HL-60 (cell line): ENCODE measurements around the gene TYMP.

Experiments
- DNase-seq, 2 experiments: peaks; one replicate each; pipeline ENCODE4 v3.0.0-alpha.2; 2010 to 2020; ENCODE audit warnings: low read depth in 1 of 2, low spot score in 1 of 2
- H3K27ac ChIP-seq: fragments of 250-450 bp; sonication (Bioruptor Pico); replicated peaks from 2 replicates; pipeline ENCODE4 v1.5.1; 2020; ENCODE audit warnings: mild to moderate bottlenecking, moderate library complexity
- H3K27me3 ChIP-seq: fragments of 250-450 bp; sonication (Bioruptor Pico); 2 replicates; pipeline ENCODE4 v1.5.1; 2021; ENCODE audit warnings: mild to moderate bottlenecking, moderate library complexity; ENCODE audit not compliant: insufficient read depth, poor library complexity, severe bottlenecking
- H3K4me3 ChIP-seq: replicated peaks from 2 replicates; pipeline ENCODE4 v1.5.1; 2011; ENCODE audit warnings: mild to moderate bottlenecking, control low read depth, low read length; ENCODE audit not compliant: insufficient read depth
- CTCF ChIP-seq: IDR thresholded peaks from one replicate; pipeline ENCODE4 v1.5.1; 2011; ENCODE audit warnings: low read length, control low read depth, inconsistent platforms; ENCODE audit not compliant: insufficient read depth
- GABPA ChIP-seq: IDR thresholded peaks from 2 replicates; pipeline ENCODE4 v1.6.1; 2012; ENCODE audit warnings: low read depth
- POLR2AphosphoS5 ChIP-seq: IDR thresholded peaks from 2 replicates; pipeline ENCODE4 v1.6.1; 2012; ENCODE audit warnings: low read depth
- SPI1 ChIP-seq: IDR thresholded peaks from 2 replicates; pipeline ENCODE4 v1.6.1; 2012; ENCODE audit warnings: low read depth, mild to moderate bottlenecking, borderline replicate concordance
- TF ChIP-seq, protein P1 (sequence below): IDR thresholded peaks from 2 replicates; pipeline ENCODE4 v1.6.1; 2012; ENCODE audit warnings: low read depth; ENCODE audit not compliant: insufficient replicate concordance

The TYMP gene

DNA sequence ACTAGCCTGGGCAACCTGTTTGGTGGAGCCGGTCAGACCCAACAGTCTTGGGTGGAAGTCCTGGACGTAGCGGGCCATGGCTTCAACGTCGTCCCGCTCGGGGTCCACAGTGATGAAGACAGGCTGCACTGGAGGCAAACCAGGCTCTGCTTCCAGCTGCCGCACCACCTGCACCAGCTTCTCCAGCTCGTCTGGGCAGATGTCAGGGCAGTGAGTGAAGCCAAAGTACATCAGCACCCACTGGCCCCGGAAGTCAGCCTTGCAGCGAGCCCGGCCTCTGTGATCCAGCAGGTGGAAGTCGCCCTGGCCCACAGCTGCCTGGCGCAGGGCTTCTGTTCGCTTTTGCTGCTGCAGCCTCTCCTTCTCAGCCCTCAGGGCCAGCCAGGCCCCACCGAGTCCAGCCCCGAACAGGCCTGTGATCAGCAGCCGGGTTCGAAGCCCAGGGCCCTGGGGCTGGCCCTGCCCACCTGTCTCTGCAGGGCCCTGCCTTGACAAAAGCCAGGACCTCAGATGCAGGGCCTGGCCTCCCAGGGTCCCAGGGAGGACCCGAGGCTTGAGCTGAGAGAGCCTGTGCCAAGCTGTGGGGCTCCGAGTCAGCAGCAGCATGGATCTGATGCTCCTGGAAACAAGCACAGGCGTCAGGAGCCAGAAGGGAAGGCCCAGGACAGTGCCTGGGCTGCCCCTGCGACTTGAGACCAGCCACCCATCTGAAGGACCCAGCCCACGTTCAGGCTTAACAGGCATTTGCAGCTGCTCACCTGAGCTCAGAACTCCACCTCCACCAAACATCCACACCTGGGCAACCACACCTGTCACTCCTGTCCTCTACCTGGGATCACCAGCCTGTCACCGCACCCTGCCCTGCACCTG lies 5.8 kb downstream of the TYMP start:
- TF ChIP-seq POLR2AphosphoS5, result 0 out of 2 replicates have a peak, but pooled peaks have one; percentile 57
- TF ChIP-seq, protein P1, sequence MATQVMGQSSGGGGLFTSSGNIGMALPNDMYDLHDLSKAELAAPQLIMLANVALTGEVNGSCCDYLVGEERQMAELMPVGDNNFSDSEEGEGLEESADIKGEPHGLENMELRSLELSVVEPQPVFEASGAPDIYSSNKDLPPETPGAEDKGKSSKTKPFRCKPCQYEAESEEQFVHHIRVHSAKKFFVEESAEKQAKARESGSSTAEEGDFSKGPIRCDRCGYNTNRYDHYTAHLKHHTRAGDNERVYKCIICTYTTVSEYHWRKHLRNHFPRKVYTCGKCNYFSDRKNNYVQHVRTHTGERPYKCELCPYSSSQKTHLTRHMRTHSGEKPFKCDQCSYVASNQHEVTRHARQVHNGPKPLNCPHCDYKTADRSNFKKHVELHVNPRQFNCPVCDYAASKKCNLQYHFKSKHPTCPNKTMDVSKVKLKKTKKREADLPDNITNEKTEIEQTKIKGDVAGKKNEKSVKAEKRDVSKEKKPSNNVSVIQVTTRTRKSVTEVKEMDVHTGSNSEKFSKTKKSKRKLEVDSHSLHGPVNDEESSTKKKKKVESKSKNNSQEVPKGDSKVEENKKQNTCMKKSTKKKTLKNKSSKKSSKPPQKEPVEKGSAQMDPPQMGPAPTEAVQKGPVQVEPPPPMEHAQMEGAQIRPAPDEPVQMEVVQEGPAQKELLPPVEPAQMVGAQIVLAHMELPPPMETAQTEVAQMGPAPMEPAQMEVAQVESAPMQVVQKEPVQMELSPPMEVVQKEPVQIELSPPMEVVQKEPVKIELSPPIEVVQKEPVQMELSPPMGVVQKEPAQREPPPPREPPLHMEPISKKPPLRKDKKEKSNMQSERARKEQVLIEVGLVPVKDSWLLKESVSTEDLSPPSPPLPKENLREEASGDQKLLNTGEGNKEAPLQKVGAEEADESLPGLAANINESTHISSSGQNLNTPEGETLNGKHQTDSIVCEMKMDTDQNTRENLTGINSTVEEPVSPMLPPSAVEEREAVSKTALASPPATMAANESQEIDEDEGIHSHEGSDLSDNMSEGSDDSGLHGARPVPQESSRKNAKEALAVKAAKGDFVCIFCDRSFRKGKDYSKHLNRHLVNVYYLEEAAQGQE, result no peak
- peak overlapping the region; percentile 70 for H3K4me3 ChIP-seq
- DNase-seq, result no peak
- peak overlapping the region; percentile 91 for H3K27ac ChIP-seq
- no peaks in the 10 kb centered on the region for H3K27me3 ChIP-seq

DNA sequence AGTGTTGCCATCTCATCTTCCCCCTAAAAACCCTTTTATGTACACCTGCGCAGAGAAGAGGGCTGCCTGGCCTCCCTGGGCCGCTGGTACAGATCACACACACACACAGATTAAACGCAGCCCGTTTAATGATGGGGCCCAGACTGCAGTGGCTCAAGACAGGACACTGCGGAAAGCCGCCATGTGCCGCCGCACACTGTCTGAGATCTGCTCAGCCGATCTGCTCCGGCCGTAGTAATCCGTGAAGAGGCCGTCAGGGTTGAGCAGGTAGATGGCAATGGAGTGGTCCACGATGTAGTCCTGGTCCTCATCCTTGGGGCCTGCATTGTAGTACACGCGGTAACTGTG lies 6.4 kb downstream of the TYMP start:
- H3K4me3 ChIP-seq, result no peak overlapping the region
- no peak overlapping the region for H3K27ac ChIP-seq
- DNase-seq, result no peak
- no peaks in the 10 kb centered on the region for H3K27me3 ChIP-seq
- TF ChIP-seq, protein P1, result no peak
- no peak for TF ChIP-seq CTCF
- TF ChIP-seq GABPA, result no peak

GRCh38 chr22:50522806-50523438 lies 6.9 kb downstream of the TYMP start:
- no peak overlapping the region for H3K27ac ChIP-seq

DNA sequence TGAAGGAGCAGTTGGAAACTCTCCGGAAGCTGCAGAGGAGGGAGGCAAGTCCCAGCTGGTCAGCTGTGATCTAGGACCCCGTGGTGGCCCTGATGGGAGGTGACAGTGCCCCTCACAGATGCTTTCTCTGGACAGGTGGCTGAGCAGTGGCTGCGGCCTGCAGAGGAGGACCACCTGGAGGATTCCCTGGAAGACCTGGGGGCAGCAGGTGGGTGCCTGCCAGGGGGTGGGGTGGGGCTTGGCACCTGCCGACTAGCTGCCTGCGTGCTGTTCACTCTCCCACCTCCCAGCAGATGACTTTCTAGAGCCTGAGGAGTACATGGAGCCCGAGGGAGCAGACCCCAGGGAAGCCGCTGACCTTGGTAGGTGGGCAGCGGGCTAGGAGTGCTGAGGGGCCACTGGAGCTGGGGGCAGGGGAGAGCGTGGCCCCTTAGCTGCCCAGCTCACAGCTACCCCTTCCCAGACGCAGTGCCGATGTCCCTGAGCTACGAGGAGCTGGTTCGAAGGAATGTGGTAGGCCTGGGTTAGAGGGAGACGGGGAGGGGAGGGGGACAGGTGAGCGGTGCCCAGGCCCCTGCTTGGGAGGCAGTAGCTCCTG lies 7.5 kb downstream of the TYMP start:
- Histone ChIP-seq H3K4me3 (no peak overlapping the region), H3K27ac (no peak overlapping the region), H3K27me3 (no peaks in the 10 kb centered on the region)
- DNase-seq, result no peak
- TF ChIP-seq SPI1 (no peak), CTCF (no peak), GABPA (no peak), POLR2AphosphoS5 (no peak)
- TF ChIP-seq, protein P1, result no peak

More at GRCh38 chr22:50522806-50523438, 6.9 kb downstream of the TYMP start:
- Histone ChIP-seq H3K27me3 (no peaks in the 10 kb centered on the region), H3K4me3 (no peak overlapping the region)
- DNase-seq, result no peak
- peak; percentile 13; the same call in 1 of the 2 replicates for TF ChIP-seq POLR2AphosphoS5
- no peak for TF ChIP-seq SPI1
